Prostate gland (tissue), 2 donors: ENCODE measurements around the gene EHD1.

Experiments used
- CTCF ChIP-seq, 4 experiments: fragments of 200-600 bp in 2 of 4; fragments of 450-650 bp in 2 of 4; sonication (generic) in 2 of 4; IDR thresholded peaks; 1 replicate in 3 of 4; 2 replicates in 1 of 4; pipeline ENCODE4 v1.5.1; 2016 to 2019; ENCODE audit warnings: antibody characterized with exemption in 4 of 4, mild to moderate bottlenecking in 2 of 4, moderate library complexity in 2 of 4
- POLR2AphosphoS5 ChIP-seq: sonication (generic); formaldehyde crosslinking; IDR thresholded peaks from one replicate; pipeline ENCODE4 v1.6.1; 2017; ENCODE audit warnings: antibody characterized with exemption

- TF ChIP-seq CTCF (IDR thresholded peaks at IDR 0.05) (no peak), POLR2AphosphoS5 (no peak)
These were observed 17.0 kb downstream of the EHD1 start for GRCh38 chr11:64861227-64861975.
